GM19328 (cell line): ENCODE measurements around the gene PTH1R.

ENCODE experiments used
- ATAC-seq: cut with Tn5 transposase; IDR thresholded peaks from one replicate; pipeline ENCODE4 v1.9.1; 2021; ENCODE audit warnings: mild to moderate bottlenecking, moderate library complexity; ENCODE audit not compliant: unreplicated experiment

The PTH1R gene

DNA sequence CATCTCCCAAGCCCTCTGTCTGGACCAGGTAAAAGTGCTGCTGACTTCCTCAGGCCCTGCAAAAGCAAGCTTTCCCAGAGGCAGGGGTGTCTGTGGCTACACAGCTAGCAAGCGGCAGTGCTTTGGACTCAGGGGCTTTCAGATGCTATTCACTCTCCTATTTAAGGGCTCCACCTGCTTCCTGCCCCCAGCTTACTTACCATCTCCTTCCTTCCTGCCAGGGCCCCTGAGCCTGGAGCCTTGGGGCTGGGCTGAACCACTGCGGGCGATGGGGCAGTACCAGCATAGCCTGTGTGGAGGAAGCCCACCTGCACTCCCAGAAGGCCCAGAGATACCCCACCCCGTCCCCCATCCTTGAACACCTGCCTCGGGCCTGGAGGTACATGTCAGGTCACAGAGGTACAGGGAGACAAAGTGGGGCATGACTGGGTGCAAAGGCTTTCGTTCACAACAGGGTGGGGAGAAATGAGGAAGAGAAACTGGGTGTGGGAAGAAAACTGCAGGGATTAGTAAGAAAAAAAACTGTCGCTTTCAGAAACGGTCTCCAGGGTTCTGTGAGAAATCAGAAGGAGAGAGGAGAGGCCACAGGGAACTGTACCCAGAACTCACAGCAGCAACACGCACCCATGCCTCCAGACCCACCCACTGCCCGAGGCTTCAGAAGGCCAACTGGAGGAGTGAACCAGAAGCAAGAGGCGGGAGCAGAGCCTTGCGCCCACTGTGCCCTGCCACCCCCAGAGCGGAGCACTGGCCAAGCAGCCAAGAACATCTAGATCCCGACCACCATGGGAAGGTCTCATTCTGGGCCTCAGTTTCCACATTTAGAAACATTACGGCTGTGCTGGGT lies 49.6 kb downstream of the PTH1R start:
- ATAC-seq: peak; percentile 47

DNA sequence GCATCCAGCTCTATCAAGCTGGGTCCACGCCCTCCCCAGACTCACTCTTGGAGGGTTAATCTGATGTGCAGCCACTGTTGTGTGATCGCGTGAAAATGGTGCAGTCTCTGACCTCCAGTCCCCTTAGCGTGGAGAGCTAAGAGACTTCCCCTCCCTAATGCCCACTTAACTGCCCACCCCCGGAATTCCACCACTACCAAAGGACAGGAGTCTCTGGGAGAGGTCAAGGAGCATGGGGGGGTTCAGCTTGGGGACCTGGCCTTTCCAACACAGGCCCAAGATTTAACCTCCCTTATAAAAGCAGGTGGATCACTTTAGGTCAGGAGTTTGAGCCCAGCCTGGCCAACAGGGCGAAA lies 50.2 kb downstream of the PTH1R start:
- ATAC-seq: no peak

DNA sequence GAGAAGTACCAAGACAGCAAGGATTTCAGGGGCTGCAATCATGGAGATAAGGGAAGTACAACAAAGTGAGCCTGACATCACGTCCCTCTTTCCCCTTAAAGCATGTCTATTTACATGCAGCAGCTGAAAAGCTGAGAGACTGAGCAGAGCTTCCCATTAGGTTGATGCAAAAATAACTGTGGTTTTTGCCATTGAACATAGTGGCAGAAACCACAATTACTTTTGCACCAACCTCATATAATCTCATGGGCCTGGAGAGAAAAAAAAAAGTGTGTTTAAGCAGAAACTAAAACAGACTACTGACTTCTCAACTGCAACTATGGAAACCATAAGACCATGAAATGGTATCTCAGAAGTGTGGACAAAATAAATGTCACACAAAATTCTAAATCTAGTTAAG lies 50.8 kb downstream of the PTH1R start:
- no peak for ATAC-seq

DNA sequence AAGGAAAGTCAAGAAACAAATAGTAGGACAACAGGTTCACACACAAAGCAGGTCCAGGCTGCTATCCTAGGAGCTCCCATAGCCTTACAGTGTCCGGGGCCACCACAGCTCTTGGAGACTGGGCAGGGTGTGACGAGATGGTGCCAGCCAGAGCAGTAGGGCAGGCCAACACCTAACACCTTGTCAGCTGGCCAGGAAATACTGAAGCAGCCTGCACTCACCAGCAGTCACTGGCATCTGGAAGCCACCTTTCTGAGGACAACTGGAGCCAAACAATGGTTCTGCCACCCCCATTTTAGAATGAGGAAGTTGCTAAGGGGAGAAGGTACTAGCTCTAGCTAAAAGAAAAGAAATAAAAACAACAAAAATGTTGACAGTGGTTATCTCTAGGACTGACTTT lies 51.8 kb downstream of the PTH1R start:
- ATAC-seq: no peak

DNA sequence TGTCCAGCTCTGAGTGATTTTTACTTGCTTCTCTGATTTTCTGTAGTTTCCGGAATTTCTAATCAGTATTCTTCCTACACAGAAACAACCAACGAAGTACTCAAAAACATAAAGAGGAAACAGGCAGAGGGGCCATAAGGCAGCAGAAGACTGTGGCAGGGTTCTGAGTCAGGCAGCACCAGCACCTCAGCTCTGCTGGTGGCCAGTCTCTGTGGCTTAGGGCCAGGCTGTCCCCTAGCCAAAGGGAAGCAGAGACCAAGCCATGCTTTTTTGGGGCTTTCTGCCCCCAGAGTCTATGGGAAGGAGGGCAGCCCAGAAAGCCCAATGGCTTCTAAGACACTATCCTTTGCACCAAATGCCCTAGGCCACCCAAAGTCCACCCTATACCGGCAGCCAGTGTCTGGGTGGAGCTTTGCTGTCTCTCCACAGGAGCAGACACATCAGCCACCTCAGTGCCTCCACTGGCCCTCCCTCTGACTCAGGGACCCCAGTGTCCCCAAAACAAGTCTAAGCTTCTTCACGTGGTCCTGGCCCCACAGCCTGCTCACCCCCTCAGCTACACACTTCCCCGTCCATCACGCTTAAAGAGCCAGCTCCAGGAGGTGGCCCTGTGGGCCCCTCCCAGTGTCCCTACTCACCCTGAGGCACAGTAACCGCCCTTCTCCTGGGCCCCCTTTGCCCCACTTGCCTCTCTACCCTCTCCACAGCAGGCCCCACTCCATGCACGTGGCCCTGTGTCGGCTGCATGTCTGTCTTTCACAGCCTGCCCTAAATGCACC lies 52.8 kb downstream of the PTH1R start:
- no peak for ATAC-seq

DNA sequence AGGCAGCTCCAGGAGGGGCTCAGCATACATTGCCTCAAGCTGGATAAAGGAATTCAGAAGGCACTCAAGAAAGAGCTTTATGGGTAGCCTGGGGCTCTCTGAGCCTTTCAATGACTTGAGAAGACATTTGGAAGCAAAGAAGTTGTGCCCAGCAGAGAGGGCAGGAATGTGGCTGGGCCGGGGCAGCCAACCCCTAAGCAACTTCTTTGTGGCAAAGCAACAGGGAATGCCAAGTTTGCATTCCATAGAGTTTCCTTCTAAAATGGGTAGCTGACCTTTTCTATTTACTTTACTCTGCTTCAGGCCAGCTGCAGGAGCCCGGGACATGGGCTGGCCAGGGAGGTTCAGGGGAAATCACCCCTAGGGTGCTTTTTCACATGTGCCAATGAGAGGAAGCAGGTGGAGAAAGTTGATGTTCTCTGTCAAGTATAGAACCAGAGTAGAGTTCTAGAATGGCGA lies 53.5 kb downstream of the PTH1R start:
- ATAC-seq: no peak

DNA sequence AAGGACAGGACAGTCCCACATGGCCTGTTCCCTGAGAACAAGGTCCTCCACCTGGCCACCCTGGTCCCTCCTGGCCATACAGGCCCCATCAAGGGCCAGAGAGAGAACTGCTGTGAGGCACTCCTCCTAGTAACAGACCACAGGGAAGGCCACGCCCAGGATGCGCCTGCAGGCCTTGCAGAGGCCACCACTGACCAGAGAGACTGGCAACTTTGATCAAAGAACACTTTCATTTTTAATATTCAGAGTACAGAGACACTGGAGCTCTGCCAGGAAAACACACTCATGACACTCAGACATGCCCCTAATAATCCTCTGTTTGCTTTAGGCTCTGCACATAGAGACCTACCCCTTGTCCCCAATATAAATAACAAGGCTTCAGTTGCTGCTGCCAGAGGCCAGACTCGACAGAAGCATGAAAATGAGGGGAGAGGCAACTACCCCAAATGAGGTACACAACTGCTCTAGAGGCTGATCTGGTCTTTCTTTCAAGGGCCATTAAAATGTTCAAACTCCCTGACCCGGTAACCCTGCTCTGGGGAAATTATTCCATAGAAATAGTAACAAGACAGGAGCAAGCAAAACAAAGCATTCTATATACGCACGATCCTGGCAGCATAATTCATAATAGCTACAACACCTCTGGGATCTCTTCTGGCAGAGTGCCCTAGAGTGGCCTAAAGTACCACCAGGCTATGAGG lies 54.3 kb downstream of the PTH1R start:
- ATAC-seq: no peak

DNA sequence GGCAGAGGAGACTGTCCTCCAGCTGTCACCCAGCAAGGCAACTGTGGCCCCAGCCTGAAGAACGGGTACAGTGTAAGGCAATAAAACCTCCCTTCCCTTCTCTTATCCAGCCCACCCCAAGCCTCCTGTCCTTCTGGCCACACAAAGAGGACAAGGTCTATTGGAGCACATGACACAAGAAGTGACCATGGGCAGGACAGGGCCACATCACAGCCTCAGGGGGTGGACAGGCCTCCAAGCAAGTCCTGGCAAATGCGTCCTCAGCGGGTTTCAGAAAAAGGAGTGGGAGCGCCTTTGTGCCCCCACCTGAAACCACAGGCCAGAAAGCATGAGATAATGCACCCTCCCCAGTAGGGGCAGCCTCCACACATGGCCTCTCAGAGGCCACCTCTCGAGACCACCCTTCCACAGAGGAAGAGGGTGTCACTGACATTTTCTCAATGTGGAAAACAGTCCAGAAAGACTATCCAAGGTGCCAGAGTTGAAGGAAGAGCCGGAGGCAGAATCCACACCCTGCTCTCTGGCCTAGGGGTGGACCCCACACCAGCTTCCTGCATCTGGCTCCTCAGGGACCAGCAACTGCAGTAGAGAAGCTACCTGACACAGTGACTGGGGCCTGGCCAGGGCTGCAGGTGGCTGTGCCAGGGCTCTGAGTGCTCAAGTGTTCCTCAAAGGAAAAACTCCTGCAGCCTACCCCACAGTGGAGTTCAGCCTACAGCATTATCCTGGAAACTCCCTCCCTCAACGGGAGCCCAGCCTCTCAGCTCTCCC lies 55.1 kb downstream of the PTH1R start:
- ATAC-seq: no peak

DNA sequence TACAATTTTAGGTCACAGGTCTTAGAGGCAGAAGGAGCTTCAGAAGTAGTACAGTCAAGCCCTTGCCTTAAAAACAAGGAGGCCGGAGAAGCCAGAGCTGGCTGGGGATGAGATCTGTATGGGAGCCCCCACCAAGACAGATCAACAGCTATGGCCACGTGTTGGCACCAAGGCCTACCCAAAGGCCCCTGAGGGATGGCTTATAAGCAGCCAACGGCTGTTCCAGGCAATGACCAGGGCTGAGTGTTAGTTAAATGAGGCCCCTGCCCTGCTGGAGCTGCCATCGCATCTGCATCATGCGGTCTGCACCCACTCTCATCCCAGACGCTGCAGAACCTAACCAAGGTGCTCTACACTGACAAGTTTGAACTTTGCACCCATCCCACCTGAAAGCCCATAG lies 55.7 kb downstream of the PTH1R start:
- no peak for ATAC-seq

DNA sequence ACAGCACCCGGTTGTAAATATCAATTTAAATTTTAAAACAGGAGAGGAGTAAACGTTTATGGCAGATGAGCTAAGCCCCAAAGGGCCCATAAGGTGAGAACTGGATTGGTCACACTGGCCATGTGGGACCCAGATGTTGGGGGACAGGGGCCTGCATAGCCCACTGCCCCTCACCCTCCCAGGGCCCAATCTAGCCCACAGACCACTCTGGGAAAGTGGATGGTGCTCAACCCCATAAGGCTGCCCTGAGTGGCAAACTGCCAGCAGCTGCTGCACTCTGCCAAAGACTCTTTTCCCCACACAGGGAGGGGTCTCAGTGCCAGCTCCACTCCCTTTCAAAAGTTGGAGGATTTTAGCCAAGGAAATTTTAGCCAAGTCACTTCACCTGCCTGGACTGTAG lies 56.6 kb downstream of the PTH1R start:
- no peak for ATAC-seq

DNA sequence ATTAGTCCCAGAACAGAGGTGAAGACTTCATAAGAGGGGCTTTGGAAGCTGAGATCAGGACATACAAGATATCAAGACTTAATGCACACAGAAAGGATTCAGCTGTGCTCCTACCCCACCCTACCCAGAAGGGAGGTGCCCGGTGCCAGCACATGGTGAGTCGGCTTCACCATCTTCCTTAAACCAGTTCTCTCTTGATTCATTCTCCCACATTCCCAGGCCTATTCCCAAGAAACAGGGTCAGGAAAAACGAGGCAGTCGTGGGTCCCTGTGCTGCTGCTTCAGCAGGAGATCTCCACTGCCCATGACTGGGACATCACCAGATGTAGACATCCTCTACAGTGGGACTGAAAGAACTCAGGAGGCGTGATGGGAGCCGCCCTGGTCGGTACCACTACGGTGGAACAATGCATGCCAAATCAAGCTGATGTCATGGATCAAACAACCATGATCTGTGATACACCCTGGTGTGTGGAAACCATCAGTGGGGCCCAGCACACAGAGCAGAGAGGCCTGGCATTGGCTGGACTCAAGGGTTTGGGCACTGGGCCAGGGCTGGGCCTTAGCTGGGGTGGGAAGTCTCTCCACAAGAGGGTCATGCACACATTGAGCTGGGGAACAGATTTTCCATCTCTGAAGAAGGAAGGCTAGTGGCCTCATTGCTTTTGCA lies 57.1 kb downstream of the PTH1R start:
- ATAC-seq: no peak

DNA sequence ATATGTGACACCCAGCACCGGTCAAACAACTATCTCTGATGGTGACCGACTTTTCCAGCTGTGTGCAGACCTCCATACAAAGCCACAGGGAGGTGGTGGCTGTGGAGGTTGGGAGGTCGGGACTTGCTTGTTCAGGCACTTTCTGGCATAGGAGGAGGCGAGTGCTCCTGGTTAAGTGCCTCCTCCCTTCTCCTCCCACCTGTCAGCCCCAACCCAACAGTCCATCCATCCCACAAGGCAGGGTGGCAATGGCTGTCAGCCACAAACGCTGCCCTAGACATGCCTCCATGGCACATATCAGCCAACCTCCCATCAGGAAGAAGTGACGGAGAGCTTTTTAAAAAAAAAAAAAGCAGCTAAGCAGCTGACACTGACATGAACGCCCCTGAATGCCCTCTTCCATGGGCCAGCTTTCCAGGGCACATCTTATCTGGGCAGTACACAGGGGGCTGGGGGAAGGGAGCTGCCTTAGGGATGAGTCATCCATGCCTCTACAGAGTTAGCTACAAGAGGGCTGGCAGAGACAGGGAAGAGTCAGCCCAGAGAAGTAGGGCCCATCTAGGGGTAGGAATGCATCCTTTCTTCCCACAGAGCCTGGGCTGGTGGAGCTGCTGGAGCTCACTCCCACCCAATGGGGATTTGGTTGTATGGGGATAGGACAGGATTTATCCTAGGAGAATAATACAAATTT lies 57.8 kb downstream of the PTH1R start:
- no peak for ATAC-seq

DNA sequence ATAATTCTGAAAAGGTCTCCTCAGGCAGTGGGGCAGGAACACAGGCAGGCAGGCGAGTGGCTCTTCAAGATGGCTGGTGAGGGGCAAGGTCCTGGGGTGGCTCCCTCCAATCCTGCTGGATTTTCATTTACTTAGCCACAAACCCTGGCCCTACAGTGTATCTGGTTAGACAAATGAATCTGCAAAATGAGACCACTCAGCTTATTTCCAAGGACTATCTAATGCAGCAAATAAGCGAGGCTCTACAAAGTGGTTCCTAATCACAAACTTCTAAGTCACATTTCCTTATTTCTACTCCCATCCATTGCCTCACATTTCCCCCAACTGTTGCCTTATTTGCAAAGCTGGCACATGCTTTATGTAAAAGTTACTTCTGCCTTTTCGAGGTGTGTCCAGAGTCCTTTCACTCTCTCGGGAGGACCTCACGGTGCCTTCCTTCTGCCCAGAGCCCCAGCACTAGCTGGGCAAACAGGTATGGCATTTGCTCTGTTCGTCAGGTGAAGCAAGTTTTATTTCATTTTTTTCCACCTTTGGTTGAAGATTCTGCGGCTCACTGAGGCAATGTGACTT lies 58.6 kb downstream of the PTH1R start:
- ATAC-seq: no peak

DNA sequence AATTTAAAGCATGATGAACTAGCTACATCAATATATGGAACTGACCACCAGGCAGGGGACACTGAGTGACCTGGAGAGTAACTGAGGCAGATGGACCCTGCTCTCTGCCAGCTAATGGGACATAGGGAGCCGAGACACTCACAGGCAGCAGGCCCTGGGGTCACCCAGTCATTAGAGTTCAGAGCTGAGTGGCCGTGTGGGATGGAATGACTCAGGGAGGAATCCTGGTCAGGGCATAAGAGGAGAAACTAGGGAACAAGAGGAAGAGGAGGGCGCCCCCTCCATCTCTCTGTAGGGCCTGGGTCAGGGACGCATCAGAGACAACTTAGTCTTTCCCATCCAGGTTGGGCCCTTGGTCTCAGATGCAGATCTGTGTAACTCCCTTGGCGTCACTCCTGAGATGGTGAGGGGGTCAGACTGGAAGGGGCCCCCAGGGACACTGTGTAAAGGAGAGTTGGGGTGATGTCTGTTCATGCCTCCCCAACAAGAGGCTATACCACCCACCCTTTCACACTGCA lies 59.3 kb downstream of the PTH1R start:
- ATAC-seq: no peak

DNA sequence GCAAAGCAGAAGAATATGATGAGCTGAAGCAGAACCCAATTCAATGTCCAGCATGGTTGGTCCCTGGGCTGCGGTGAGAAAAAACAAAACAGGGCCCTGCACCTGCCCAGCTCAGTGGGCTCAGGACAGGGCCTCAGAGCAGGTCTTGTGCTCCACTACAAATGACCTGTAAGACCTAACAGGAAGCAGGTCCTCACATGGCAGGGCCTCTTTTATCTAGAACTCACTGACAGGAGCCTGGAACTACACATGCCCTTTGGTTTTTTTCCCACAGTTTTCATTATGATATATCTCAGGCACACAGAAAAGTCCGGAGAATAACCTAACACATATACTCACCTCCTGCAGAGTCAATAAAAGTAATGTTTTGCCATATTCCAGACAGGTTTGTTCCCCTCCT lies 60.6 kb downstream of the PTH1R start:
- no peak for ATAC-seq

DNA sequence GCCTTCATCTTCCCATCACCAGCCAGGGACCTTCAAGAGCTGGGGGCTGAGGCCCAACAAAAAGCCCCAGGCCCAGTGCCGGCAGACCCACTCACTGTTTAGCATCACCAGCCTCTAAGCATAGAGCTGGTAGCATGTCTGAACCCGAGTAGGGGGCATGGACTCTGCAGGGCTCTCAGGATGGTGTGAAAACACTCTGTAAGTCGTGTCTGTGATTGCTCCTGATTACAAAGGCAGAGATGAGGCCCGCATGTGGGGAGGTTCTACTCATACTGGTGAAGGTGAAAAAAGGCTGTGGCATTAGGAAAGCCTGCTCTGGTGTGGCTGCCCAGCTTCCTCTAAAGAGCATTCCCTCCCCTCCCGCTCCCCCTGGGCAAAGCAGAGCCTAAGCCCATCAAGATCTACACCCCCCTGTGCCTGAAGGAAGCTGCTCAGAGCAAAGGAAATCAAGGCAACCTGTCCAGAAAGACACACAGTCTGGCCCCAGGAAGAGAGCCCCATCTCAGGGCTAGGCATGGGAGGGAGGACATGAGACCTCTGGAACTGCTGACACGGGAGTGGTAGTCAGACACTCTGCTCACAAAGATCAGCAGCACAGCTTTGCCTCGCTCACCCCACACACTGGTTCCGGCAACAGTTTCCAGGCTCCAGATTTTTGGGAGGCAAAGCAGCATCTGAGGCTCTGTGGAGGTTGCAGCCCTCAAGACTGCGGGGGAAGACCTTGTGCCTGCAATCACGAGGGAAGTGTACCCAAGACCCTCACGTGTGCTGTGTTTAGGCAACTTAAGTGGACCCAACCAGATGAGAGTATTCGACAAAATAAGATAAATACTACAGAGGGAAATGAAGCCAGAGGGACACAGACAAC lies 62.3 kb downstream of the PTH1R start:
- ATAC-seq: no peak

DNA sequence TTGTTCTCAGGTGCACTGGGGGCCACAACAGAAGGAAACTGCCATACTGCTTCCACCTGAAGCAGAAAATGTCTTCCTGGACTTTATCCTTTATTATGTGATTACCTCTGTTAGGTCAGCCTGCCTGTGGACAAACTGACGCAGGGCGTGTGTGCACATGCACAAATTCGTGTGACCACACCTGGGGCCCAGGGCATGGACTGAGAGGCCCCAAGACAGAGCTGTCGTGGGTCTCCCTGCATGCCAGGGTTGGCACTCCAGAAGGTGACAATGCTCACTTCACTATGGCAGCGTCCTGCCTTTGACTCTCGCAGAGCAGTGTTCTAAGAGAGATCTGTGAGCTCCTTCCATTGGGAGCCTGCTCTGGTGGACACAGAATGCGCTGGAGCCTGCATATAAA lies 64.6 kb downstream of the PTH1R start:
- ATAC-seq: no peak

DNA sequence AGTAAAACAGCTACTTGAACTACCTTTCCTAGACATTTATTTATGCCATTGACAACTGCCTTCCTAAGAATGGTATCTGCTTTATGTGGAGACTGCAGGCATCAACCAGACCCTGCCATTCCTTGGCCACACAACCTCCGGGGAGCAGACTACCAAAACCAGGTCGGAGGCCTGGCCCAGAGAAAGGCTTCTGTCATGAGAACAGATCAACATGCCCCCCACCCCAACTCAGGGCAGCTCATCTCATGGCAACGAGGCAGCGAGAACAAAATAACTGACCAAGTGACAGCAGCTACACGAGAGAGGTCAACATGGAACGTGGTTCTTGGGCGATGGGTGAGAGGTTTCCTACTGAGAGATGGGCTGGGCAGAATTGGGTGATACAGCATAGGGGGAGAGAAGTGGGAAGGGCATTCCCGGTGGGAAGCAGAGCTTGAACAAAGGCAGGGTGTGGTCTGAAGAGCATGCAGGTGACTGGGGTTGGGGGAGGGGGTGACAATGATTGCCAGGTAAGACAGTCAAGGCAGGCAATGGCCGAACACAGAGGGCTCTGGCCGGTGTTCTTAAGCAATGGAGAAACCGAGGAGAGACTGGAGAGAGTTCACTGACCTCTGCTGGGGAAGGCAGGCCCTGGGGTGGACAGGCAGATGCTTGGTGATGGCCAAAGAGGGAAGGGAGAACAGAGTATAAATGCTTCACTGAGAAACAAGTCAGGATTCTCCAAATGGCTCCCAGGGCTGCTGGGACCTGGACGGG lies 65.1 kb downstream of the PTH1R start:
- ATAC-seq: no peak
